ACHN (cell line): ENCODE results near the gene DGCR6L.
"Not testable (repeated sequence)": the region's sequence is repeated elsewhere in the genome, so short reads cannot be mapped to it uniquely, and the experiment has no call there.

Experiments
- DNase-seq: peaks from one replicate; pipeline ENCODE4 v3.0.0-alpha.2; 2015
- in situ Hi-C: cut with HindIII; loops from 2 replicates; pipeline ENCODE4 v1.10.0; 2017; ENCODE audit warnings: low sequenced_read_pairs, low pct_ligation_motif_present, low pct_unique_long_range_greater_than_20kb

The DGCR6L gene

DNA sequence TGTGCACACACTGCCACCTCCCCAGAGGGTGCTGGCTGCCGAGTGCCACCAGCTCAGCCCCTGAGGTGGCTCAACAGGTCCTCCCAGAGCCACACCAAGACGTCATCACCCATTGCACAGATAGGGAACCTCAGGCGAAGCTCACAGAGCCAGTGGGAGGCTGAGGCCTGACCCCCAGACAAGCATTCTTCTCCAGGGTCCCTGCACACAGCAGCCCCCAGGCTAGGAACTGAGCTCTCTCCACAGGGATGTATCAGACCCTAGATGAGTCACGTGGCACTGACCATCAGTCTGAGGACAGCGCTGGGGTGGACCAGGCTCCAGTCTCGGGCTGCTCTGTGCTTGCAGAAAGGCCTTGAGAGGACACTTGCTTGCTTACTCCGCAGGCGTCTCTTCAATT, 50.2 kb downstream of the DGCR6L start:
- DNase-seq, in situ Hi-C loops: not testable (repeated sequence)

DNA sequence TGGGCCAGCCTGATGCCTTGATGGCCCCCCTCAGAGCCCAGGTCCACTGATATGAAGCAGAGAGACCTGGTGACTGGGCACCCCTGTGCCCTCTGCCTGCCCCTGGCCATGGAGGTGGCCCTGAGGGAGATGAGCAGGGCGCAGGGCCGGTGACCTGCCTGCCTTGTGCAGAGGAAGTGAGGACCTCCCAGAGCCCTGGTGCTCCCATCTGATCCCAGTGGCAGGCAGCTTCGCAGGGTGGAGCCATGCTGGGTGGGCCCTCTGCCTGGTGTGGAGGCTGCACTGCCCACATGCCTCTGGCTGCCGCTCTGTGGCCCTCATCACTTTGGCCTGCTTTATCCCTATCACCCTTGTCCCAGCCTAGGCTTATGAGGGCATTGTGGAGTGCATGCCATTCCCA, 50.7 kb downstream of the DGCR6L start:
- in situ Hi-C loops, DNase-seq: not testable (repeated sequence)

DNA sequence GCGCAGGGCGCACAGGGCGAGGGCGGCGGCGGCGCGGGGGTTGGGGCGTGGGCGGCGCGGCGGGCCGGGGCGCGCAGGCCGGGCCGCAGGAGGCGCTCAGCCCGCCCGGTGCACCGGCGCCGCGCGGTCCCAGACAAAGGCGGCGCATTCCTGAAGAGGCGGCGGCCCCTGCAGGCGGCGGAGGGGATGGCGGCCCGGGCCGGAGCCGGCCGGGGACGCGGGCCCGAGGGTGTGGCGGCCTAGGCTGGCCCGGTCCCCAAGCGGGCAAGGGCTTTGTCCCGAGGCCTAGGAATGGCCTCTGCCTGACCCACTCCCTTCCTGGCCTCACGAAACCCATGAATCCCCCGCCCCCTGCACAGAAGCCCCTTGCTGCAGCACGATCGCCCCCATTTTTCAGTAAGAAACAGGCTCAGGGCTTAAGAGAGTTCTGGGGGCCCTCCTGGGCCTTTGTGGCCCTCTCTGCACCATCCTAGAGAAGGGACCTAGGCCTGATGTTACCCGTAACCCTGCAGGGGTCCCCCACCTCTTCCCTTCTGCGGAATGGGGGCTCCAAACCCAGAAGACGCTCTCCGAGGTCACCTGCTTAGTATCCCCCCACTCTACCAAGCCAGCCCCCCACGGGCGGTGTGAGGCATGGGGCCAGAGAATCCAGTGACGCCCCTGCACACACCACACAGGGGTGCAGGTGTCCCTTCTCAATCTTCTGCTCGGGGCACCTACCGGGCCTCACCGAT, 51.4 kb downstream of the DGCR6L start, which contains the start of gene RTN4R:
RTN4R (minus strand) TSS at position 40 of the 734 bp plus-strand sequence. CDS start 226 bp downstream, outside the sequence.
- in situ Hi-C loops = no loop called here
- peak; percentile 67 for DNase-seq

DNA sequence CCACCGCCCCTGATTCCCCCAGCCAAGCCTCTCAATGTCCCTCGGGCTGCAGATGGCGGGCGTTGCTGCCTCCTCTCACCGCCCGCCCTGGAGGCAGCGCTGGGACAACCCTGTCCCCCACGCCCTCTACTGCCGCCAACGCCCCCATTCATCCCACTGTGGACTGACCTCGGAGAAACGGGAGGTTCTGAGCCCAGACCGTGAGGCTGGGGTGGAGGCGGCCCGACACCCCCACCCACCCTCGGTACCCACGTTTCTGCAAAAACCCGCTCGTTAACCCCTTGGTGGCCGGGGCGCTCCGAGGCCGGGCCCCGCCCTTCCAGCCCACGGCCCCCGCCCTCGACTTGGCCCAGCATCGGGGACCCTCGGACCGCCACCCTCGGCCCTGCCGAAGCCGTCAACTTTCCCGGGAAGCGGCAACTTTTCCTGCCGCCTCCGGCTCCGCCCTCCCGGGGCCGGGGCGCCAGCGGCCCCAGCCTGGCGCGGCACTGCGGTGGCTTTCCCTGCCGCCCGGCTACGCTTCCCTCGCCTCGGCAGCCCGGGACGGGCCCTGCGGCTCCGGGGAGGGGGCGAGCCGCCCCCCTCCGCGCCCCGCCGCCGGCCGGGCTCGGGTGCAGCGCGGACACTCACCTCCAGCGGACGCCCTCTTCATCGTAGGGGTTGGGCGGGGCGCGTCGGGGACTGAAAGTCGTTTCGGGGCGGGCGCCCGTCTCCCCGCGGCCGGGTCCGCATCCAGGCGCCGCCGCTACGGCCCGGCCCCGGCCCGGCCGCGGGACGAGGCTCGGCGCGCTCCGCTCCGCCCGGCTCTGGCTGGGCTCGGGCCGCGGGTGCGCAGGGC, 52.2 kb downstream of the DGCR6L start:
- in situ Hi-C loops = no loop called here
- DNase-seq = peak; percentile 32

DNA sequence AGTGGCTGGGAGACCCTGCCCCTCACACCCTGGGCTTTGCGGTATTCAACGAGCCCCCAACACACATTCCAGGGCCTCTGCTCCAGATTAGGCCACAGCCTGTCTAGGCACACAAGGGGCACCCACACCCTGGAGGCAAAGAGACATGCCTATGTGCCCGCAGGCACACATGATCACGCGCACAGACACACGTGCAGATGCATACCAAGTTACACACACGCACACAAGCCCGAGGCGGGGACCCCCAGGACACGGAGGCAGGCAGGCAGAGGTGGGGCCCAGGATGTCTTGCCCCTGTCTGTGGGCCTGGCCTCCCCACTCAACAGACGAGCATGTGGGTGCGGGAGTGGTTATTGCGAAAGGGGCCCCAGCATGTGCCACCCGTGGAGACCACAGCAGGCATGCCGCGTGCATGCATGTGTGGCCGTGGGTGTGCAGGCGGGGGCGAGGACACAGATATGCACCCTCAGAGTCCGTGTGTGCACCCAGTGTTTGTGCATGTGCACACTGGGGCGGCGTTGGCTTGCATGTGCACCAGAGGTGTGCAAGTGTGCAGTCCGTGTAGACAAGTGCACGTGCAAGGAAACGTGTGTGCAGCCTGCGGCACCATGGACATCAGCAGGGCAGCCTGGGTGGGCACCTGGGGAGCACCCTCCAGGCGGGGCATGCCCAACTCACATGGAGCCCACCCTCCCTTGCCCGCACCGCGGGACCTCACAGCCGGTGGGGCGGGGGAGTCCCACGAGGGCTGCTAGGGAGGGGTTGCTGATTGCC, 53.0 kb downstream of the DGCR6L start:
- in situ Hi-C loops = not testable (repeated sequence)

DNA sequence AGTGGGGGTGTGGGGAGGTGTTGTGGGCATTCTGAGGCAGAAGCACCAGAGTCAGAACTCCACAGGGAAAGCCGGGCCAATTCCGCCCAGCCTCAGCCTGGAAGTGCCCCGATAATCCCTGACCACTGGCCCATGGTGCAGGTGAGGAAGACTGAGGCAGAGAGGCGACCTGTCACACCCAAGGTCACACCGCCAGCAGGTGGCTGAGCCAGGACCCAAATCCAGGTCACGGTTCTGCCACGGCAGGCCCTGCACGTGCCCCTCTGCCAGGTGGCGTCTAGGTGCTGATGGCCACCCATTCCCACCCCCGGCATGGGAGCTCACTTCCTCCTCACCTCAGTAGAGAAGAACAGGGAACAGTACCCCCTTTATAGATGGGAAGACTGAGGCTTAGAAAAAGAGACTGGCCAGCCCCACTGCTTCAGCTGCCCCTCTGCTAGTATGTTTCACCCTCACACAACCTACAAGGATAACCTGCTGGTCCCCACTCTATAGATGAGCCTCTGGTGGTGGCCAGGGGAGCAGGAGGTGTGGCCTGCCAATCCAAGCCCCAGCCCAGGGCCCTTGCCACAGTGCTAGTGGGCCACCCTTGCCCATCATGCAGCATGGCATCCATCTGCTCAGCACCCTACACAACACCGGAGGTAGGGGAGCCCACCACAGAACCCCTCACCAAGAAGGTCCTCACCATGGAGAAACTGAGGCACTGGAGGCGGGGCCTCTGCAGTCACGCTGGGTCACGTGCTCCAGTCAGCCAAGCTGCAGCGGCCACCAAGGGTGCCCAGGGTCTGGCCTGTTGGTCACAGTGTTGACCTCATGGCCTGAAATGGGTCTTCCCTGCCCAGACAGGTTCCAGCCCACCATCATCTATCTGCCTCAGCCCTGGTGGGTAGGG, 53.8 kb downstream of the DGCR6L start:
- DNase-seq, in situ Hi-C loops: not testable (repeated sequence)

More for the DNA sequence above, 53.0 kb downstream of the DGCR6L start:
- not testable (repeated sequence) for DNase-seq

DNA sequence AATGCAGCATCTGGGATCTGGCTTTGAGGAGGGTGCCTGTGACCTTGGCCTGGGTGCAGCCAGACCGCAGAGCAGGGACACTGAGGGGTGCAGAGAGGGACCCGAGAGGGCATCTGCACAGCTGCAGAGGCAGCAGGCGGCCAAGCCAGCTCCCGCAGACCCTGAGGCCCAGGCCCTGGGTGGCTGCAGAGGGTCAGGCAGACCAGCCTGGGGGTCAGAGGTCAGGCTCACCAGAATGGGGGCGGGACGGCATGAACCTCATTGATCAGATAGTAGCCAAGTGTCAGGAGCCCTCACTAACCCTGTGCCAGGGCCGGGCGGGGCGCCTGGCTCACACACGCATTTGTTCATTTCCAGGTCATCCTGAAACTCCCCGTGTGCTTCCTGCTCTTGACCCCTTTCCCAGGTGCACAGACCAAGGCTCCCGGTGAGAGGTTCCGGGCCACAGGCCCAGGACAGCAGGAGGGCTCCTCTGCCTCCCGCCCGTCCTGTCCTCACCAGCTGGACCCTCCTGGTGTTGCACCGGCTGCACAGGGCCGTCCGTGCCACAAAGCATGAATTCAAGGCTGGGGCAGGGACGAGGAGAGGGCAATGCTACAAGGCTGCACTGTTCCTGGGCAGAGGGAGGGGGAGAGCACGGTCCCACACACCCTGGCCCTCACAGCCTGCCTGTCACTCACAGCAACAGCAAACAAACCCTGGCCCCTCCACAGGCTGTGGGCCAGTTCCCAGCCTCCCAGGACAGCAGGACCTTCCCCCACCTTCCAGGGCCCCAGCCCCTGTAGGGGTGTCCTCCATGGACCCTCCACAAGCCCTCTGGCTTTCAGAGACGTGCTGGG, 55.0 kb downstream of the DGCR6L start:
- in situ Hi-C loops = no loop called here
- DNase-seq = no peak
